Mesenchymal stem cell (in vitro differentiated cells and primary cell): ENCODE results near the gene SIGLEC11.

Experiments used
- DNase-seq: peaks from one replicate; pipeline ENCODE4 v3.0.0-alpha.2; 2013
- H2AFZ ChIP-seq: one replicate; pipeline ENCODE4 v1.6.1; 2013; ENCODE audit warnings: low read depth, mild to moderate bottlenecking, control low read depth, inconsistent platforms, low read length, moderate library complexity
- H2AK5ac ChIP-seq: 2 replicates; pipeline ENCODE4 v1.6.1; 2013; ENCODE audit warnings: low read length, moderate library complexity, mild to moderate bottlenecking, inconsistent platforms; ENCODE audit not compliant: severe bottlenecking
- H2BK120ac ChIP-seq: one replicate; pipeline ENCODE4 v1.6.1; 2013; ENCODE audit warnings: low read depth, mild to moderate bottlenecking, inconsistent platforms, low read length, moderate library complexity
- H2BK12ac ChIP-seq, 2 experiments: one replicate each; pipeline ENCODE4 v1.6.1; 2013; ENCODE audit warnings: inconsistent platforms in 2 of 2, low read length in 2 of 2, mild to moderate bottlenecking in 2 of 2, moderate library complexity in 2 of 2, control low read depth in 1 of 2
- H2BK15ac ChIP-seq: one replicate; pipeline ENCODE4 v1.6.1; 2013; ENCODE audit warnings: mild to moderate bottlenecking, low read depth, inconsistent platforms; ENCODE audit not compliant: poor library complexity, severe bottlenecking
- H2BK5ac ChIP-seq: 2 replicates; pipeline ENCODE4 v1.6.1; 2013; ENCODE audit warnings: low read depth, mild to moderate bottlenecking, low read length, control low read depth, inconsistent platforms; ENCODE audit not compliant: poor library complexity, severe bottlenecking
- H3K14ac ChIP-seq, 2 experiments: one replicate each; pipeline ENCODE4 v1.6.1; 2013; ENCODE audit warnings: inconsistent platforms in 2 of 2, low read length in 2 of 2, control low read depth in 1 of 2, mild to moderate bottlenecking in 1 of 2, moderate library complexity in 1 of 2
- H3K18ac ChIP-seq, 2 experiments: one replicate each; pipeline ENCODE4 v1.6.1; 2013; ENCODE audit warnings: inconsistent platforms in 2 of 2, low read length in 2 of 2, control low read depth in 1 of 2, low read depth in 1 of 2, mild to moderate bottlenecking in 1 of 2
- H3K23ac ChIP-seq, 2 experiments: one replicate each; pipeline ENCODE4 v1.6.1; 2013; ENCODE audit warnings: inconsistent platforms in 2 of 2, low read length in 2 of 2, mild to moderate bottlenecking in 2 of 2, moderate library complexity in 2 of 2, control low read depth in 1 of 2
- H3K27ac ChIP-seq: 2 replicates; pipeline ENCODE4 v1.5.1; 2013; ENCODE audit warnings: mild to moderate bottlenecking, moderate library complexity, low read length, control low read depth, inconsistent platforms; ENCODE audit not compliant: poor library complexity, severe bottlenecking
- H3K27me3 ChIP-seq, 2 experiments: 2 replicates each; pipeline versions ENCODE4 v1.6.1 to v1.7.0; 2013; ENCODE audit warnings: low read length in 2 of 2, mild to moderate bottlenecking in 2 of 2, moderate library complexity in 2 of 2, control low read depth in 1 of 2, inconsistent platforms in 1 of 2; ENCODE audit not compliant: control insufficient read depth in 1 of 2, insufficient read depth in 1 of 2
- H3K36me3 ChIP-seq, 2 experiments: 2 replicates each; pipeline versions ENCODE4 v1.6.1 to v1.7.0; 2013; ENCODE audit warnings: low read length in 2 of 2, control low read depth in 1 of 2, inconsistent platforms in 1 of 2, low read depth in 1 of 2, mild to moderate bottlenecking in 1 of 2; ENCODE audit not compliant: insufficient read depth in 2 of 2, control insufficient read depth in 1 of 2
- H3K4ac ChIP-seq, 2 experiments: one replicate each; pipeline ENCODE4 v1.6.1; 2013; ENCODE audit warnings: inconsistent platforms in 2 of 2, low read length in 2 of 2, mild to moderate bottlenecking in 2 of 2, moderate library complexity in 2 of 2, control low read depth in 1 of 2, low read depth in 1 of 2
- H3K4me1 ChIP-seq: 2 replicates; pipeline ENCODE4 v1.6.1; 2013; ENCODE audit warnings: low read depth, low read length, control low read depth; ENCODE audit not compliant: control insufficient read depth, insufficient read depth
- H3K4me2 ChIP-seq: 2 replicates; pipeline ENCODE4 v1.6.1; 2013; ENCODE audit warnings: low read length, mild to moderate bottlenecking, inconsistent platforms; ENCODE audit not compliant: poor library complexity, severe bottlenecking
- H3K4me3 ChIP-seq, 2 experiments: 2 replicates each; pipeline versions ENCODE4 v1.5.1 to v1.7.0; 2013; ENCODE audit warnings: low read length in 2 of 2, mild to moderate bottlenecking in 2 of 2, control low read depth in 1 of 2, low read depth in 1 of 2; ENCODE audit not compliant: insufficient read depth in 1 of 2
- H3K79me1 ChIP-seq: replicated peaks from 2 replicates; pipeline ENCODE4 v1.6.1; 2013; ENCODE audit warnings: mild to moderate bottlenecking, control low read depth, low read length, inconsistent platforms; ENCODE audit not compliant: poor library complexity, severe bottlenecking
- H3K9ac ChIP-seq: 2 replicates; pipeline ENCODE4 v1.7.0; 2013; ENCODE audit warnings: mild to moderate bottlenecking, low read length, moderate library complexity
- H3K9me3 ChIP-seq: 2 replicates; pipeline ENCODE4 v1.7.0; 2013; ENCODE audit warnings: mild to moderate bottlenecking, low read length; ENCODE audit not compliant: control insufficient read depth
- H4K8ac ChIP-seq: one replicate; pipeline ENCODE4 v1.6.1; 2013; ENCODE audit warnings: inconsistent platforms, mild to moderate bottlenecking, low read length, moderate library complexity
- H4K91ac ChIP-seq: one replicate; pipeline ENCODE4 v1.6.1; 2013; ENCODE audit warnings: mild to moderate bottlenecking, low read length, inconsistent platforms
- WGBS: methylation state at CpG from one replicate; pipeline ENCODE4 v1.1.7; 2013; ENCODE audit warnings: mixed read lengths; 5-methylcytosine and 5-hydroxymethylcytosine counted together

The SIGLEC11 gene

GRCh38 chr19:49952479-49952836 lies 8.5 kb downstream of the SIGLEC11 start:
- H4K91ac ChIP-seq: no peak overlapping the region
- H3K18ac ChIP-seq: no peak overlapping the region
- no peak overlapping the region for H3K4ac ChIP-seq
- H3K27ac ChIP-seq: no peak overlapping the region
- H2AK5ac ChIP-seq: no peak overlapping the region
- no peak overlapping the region for H2BK12ac ChIP-seq
- no peaks in the 10 kb centered on the region for H3K79me1 ChIP-seq
- H4K8ac ChIP-seq: no peak overlapping the region
- H3K4me1 ChIP-seq: no peaks in the 10 kb centered on the region
- peaks cover 22 to 85% of the 10 kb centered on the region in 2 experiments for H3K27me3 ChIP-seq
- H3K9ac ChIP-seq: no peak overlapping the region
- H2BK15ac ChIP-seq: no peak overlapping the region
- no peak overlapping the region for H3K4me2 ChIP-seq
- no peak overlapping the region for H3K14ac ChIP-seq
- H2BK120ac ChIP-seq: no peak overlapping the region
- H3K36me3 ChIP-seq: no peaks in the 10 kb centered on the region
- H3K23ac ChIP-seq: no peak overlapping the region
- DNase-seq: no peak
- H3K4me3 ChIP-seq: no peak overlapping the region
- H3K9me3 ChIP-seq: no peaks in the 10 kb centered on the region
- H2AFZ ChIP-seq: no peak overlapping the region
- H2BK5ac ChIP-seq: no peak overlapping the region

GRCh38 chr19:49951806-49952478 lies 9.0 kb downstream of the SIGLEC11 start:
- Histone ChIP-seq H3K36me3 (no peaks in the 10 kb centered on the region), H2BK5ac (no peak overlapping the region), H2BK12ac (no peak overlapping the region), H3K9me3 (no peaks in the 10 kb centered on the region), H4K91ac (no peak overlapping the region), H3K14ac (no peak overlapping the region), H3K23ac (no peak overlapping the region), H3K4me3 (no peak overlapping the region), H3K4me1 (no peaks in the 10 kb centered on the region), H2AK5ac (no peak overlapping the region), H3K27me3 (peaks cover 22 to 85% of the 10 kb centered on the region in 2 experiments), H2BK15ac (no peak overlapping the region), H2BK120ac (no peak overlapping the region), H3K9ac (no peak overlapping the region), H2AFZ (no peak overlapping the region), H3K4me2 (no peak overlapping the region), H3K4ac (no peak overlapping the region), H4K8ac (no peak overlapping the region), H3K18ac (no peak overlapping the region), H3K79me1 (no peaks in the 10 kb centered on the region), H3K27ac (no peak overlapping the region)
- DNase-seq: no peak
- 89% methylated on average over 9 of the region's 9 CpGs for WGBS

- no peaks in the 10 kb centered on the region for H3K36me3 ChIP-seq
- no peak overlapping the region for H3K4me2 ChIP-seq
- H3K4me3 ChIP-seq: no peak overlapping the region
- H3K79me1 ChIP-seq: no peaks in the 10 kb centered on the region
- no peak for DNase-seq
- H3K27ac ChIP-seq: no peak overlapping the region
- H2BK15ac ChIP-seq: no peak overlapping the region
- no peak overlapping the region for H4K91ac ChIP-seq
- H3K4ac ChIP-seq: no peak overlapping the region
- no peak overlapping the region for H3K23ac ChIP-seq
- no peak overlapping the region for H3K18ac ChIP-seq
- no peaks in the 10 kb centered on the region for H3K9me3 ChIP-seq
- no peak overlapping the region for H2BK12ac ChIP-seq
- H2AK5ac ChIP-seq: no peak overlapping the region
- WGBS: 80% methylated on average over 13 of the region's 13 CpGs
- H3K14ac ChIP-seq: no peak overlapping the region
- no peaks in the 10 kb centered on the region for H3K4me1 ChIP-seq
- no peak overlapping the region for H2BK5ac ChIP-seq
- H4K8ac ChIP-seq: no peak overlapping the region
- no peak overlapping the region for H2AFZ ChIP-seq
- H2BK120ac ChIP-seq: no peak overlapping the region
- H3K9ac ChIP-seq: no peak overlapping the region
- peaks cover 22 to 83% of the 10 kb centered on the region in 2 experiments for H3K27me3 ChIP-seq
These were observed 9.9 kb downstream of the SIGLEC11 start for GRCh38 chr19:49950956-49951526.

- Histone ChIP-seq H3K4me3 (no peak overlapping the region), H2AK5ac (no peak overlapping the region), H2BK5ac (no peak overlapping the region), H3K4me1 (no peaks in the 10 kb centered on the region), H2BK12ac (no peak overlapping the region), H3K9ac (no peak overlapping the region), H2BK120ac (no peak overlapping the region), H3K14ac (no peak overlapping the region), H3K27me3 (peaks cover 22 to 83% of the 10 kb centered on the region in 2 experiments), H3K79me1 (no peaks in the 10 kb centered on the region), H2AFZ (no peak overlapping the region), H3K27ac (no peak overlapping the region), H4K8ac (no peak overlapping the region), H4K91ac (no peak overlapping the region), H2BK15ac (no peak overlapping the region), H3K23ac (no peak overlapping the region), H3K18ac (no peak overlapping the region), H3K36me3 (no peaks in the 10 kb centered on the region), H3K9me3 (no peaks in the 10 kb centered on the region), H3K4ac (no peak overlapping the region), H3K4me2 (no peak overlapping the region)
- no peak for DNase-seq
- WGBS: 84% methylated on average over 4 of the region's 5 CpGs
These were observed 10.4 kb downstream of the SIGLEC11 start for GRCh38 chr19:49950590-49950948.
